Kidney epithelial cell (primary cell): ENCODE measurements around the gene PDE11A. TPM values are rescaled to one million over a fixed set of nuclear protein-coding genes. Genes with fewer than 3 reads are reported as not detected.
A peak's percentile ranks its signal among the peaks of the same experiment; 100 is the strongest.

Experiments used
- DNase-seq: peaks from one replicate; pipeline ENCODE4 v3.0.0-alpha.2; 2010; ENCODE audit warnings: low read depth
- H3K27me3 ChIP-seq: 2 replicates; pipeline ENCODE4 v1.6.0; 2011; ENCODE audit warnings: low read length; ENCODE audit not compliant: control insufficient read depth, insufficient read depth
- H3K36me3 ChIP-seq: 2 replicates; pipeline ENCODE4 v1.5.1; 2011; ENCODE audit warnings: low read length; ENCODE audit not compliant: control insufficient read depth, insufficient read depth
- H3K4me3 ChIP-seq: 2 replicates; pipeline ENCODE4 v1.5.1; 2011; ENCODE audit warnings: low read depth, mild to moderate bottlenecking, control low read depth, low read length
- CTCF ChIP-seq: IDR thresholded peaks from 2 replicates; pipeline ENCODE4 v1.5.1; 2011; ENCODE audit warnings: mild to moderate bottlenecking, moderate library complexity, low read length, control low read depth, inconsistent platforms; ENCODE audit not compliant: insufficient read depth, poor library complexity, severe bottlenecking
- total RNA-seq: library from RNA; depleted of rRNA; stranded (reverse); fragments of >200 nt; gene quantifications from 2 replicates; pipeline ENCODE4 v1.2.3, GENCODE V29; 2015

The PDE11A gene
- total RNA-seq, 1 donor from 2014 or later: 0.13 TPM

GRCh38 chr2:178112202-178113152 lies 39.9 kb upstream of the PDE11A start, which contains the start of gene RBM45:
Gene RBM45 (plus strand): TSS chr2:178112437. CDS start chr2:178112547, 110 bp downstream.
- DNase-seq: peak; percentile 63
- Histone ChIP-seq H3K4me3 (peak within 1 kb of the TSS; percentile 70), H3K27me3 (no peaks in the 10 kb centered on the region), H3K36me3 (no peaks in the 10 kb centered on the region)
- peak; percentile 98 for TF ChIP-seq CTCF

- no peak for TF ChIP-seq CTCF
- no peaks in the 10 kb centered on the region for H3K36me3 ChIP-seq
- no peaks in the 10 kb centered on the region for H3K27me3 ChIP-seq
- DNase-seq: no peak
- H3K4me3 ChIP-seq: no peak overlapping the region
These were observed 39.2 kb upstream of the PDE11A start for GRCh38 chr2:178111743-178112142.

GRCh38 chr2:178110681-178111080 lies 38.1 kb upstream of the PDE11A start:
- Histone ChIP-seq H3K27me3 (no peaks in the 10 kb centered on the region), H3K4me3 (no peak overlapping the region), H3K36me3 (no peaks in the 10 kb centered on the region)
- no peak for DNase-seq
- TF ChIP-seq CTCF: no peak

DNA sequence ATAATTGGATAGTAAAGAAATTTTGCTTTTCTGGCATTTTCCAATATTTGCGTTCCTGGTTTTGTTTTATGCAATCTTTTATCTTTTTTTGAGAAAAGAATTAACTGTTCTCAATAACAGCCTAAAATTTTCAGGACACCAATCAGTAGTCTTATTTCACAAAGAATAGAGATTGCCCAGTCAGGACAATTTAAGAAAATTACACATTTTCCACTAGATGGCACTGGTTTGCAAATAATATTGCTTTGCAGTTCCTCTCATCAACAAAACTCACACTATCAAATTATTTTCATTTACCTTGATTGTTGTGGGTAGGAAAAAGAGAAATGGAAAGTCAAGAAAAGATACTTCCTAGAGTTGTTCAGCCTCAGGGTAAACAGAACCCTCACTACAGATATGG lies 37.2 kb upstream of the PDE11A start:
- DNase-seq: no peak
- no peaks in the 10 kb centered on the region for H3K27me3 ChIP-seq
- no peak overlapping the region for H3K4me3 ChIP-seq
- H3K36me3 ChIP-seq: no peaks in the 10 kb centered on the region
- TF ChIP-seq CTCF: peak; percentile 48

DNA sequence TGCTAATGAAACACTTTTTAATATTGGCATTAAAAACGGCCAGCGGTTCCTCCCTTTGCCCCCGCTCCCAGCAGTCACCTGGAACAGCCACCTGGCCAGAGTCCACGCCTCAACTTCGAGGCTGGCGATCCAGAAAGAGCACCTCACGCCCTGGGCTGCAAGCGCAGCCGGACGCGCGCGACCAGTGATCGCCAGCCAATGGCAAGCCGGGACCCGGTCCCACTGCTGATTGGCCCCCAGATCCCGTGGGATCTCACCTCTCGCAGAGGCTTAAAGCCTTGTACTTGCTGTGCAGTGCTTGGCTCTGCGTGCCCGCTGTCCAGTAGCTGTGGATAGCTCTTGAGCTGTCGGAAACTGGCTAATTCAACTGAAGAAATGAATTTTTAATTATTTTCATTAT lies 35.6 kb upstream of the PDE11A start:
- H3K27me3 ChIP-seq: no peaks in the 10 kb centered on the region
- TF ChIP-seq CTCF: no peak

More for the DNA sequence above, 35.6 kb upstream of the PDE11A start:
- Histone ChIP-seq H3K36me3 (no peaks in the 10 kb centered on the region), H3K4me3 (no peak overlapping the region)
- DNase-seq: no peak
